ENCODE data around the gene SORL1-AS1.
A peak's percentile ranks its signal among the peaks of the same experiment; 100 is the strongest.
"Not testable (repeated sequence)": the region's sequence is repeated elsewhere in the genome, so short reads cannot be mapped to it uniquely, and the experiment has no call there.

Gene SORL1-AS1

GRCh38 chr11:121482231-121483129, 29.7 kb upstream of the SORL1-AS1 start:
- DNase-seq: peak in 1 of 4 donors; percentile 23
- no peak for ATAC-seq
- TF ChIP-seq CTCF (IDR thresholded peaks at IDR 0.05) (no peak), POLR2A (IDR thresholded peaks at IDR 0.05) (no peak)
- intact Hi-C loops (cut with DNase I): no loop called here
- Histone ChIP-seq H3K36me3 (replicated peaks in 1 of 2; ENCODE audit: insufficient read depth in 1 of 2, low read depth in 2 of 2) (no peaks in the 10 kb centered on the region), H3K9me3 (no peaks in the 10 kb centered on the region), H3K4me3 (no peak overlapping the region), H3K27ac (peak overlapping the region in 1 of 4 donors; percentile 5), H3K27me3 (no peaks in the 10 kb centered on the region), H3K4me1 (peaks cover 13% of the 10 kb centered on the region)
- WGBS, 2 donors: 72 to 73% methylated on average over 9 of the region's 9 CpGs

GRCh38 chr11:121481484-121482230, 28.9 kb upstream of the SORL1-AS1 start:
- H3K27me3 ChIP-seq; H3K9me3 ChIP-seq; intact Hi-C loops (cut with DNase I); H3K36me3 ChIP-seq (replicated peaks in 1 of 2; ENCODE audit: insufficient read depth in 1 of 2, low read depth in 2 of 2); H3K4me3 ChIP-seq; H3K27ac ChIP-seq; DNase-seq; ATAC-seq: not testable (repeated sequence)
- peaks cover 13% of the 10 kb centered on the region for H3K4me1 ChIP-seq
- 36 to 54% methylated on average over 2 of the region's 2 CpGs for WGBS, 2 donors

- DNase-seq: no peak
- peaks cover 13% of the 10 kb centered on the region for H3K4me1 ChIP-seq
- H3K27ac ChIP-seq: no peak overlapping the region
- no peaks in the 10 kb centered on the region for H3K9me3 ChIP-seq
- H3K36me3 ChIP-seq (replicated peaks in 1 of 2; ENCODE audit: insufficient read depth in 1 of 2, low read depth in 2 of 2): no peaks in the 10 kb centered on the region
- 78 to 84% methylated on average over 6 to 7 of the region's 7 CpGs for WGBS, 2 donors
- TF ChIP-seq CTCF (IDR thresholded peaks at IDR 0.05) (no peak), POLR2A (IDR thresholded peaks at IDR 0.05) (no peak)
- no peak overlapping the region for H3K4me3 ChIP-seq
- H3K27me3 ChIP-seq: no peaks in the 10 kb centered on the region
- intact Hi-C loops (cut with DNase I): no loop called here
- ATAC-seq: no peak
These were observed 27.0 kb upstream of the SORL1-AS1 start for GRCh38 chr11:121479698-121480238.

GRCh38 chr11:121478895-121479697, 26.3 kb upstream of the SORL1-AS1 start:
- TF ChIP-seq POLR2A (IDR thresholded peaks at IDR 0.05) (no peak), CTCF (IDR thresholded peaks at IDR 0.05) (no peak)
- Histone ChIP-seq H3K9me3 (no peaks in the 10 kb centered on the region), H3K4me1 (peaks cover 13% of the 10 kb centered on the region), H3K36me3 (replicated peaks in 1 of 2; ENCODE audit: insufficient read depth in 1 of 2, low read depth in 2 of 2) (no peaks in the 10 kb centered on the region), H3K4me3 (no peak overlapping the region), H3K27me3 (no peaks in the 10 kb centered on the region), H3K27ac (no peak overlapping the region)
- ATAC-seq (no peak), DNase-seq (peak in 1 of 4 donors; percentile 11)
- 38 to 57% methylated on average over 13 to 25 of the region's 25 CpGs for WGBS, 2 donors
- intact Hi-C loops (cut with DNase I): no loop called here
